Measurements from ENCODE around the gene SEPTIN14. TPM values are rescaled to one million over a fixed set of nuclear protein-coding genes. Genes with fewer than 3 reads are reported as not detected.
A peak's percentile ranks its signal among the peaks of the same experiment; 100 is the strongest.
"Not testable (repeated sequence)": the region's sequence is repeated elsewhere in the genome, so short reads cannot be mapped to it uniquely, and the experiment has no call there.

SEPTIN14 gene
- total RNA-seq, 2 donors from 2014 or later, result not detected

- H3K36me3 Mint-ChIP-seq (ENCODE audit: low read depth), result no peaks in the 10 kb centered on the region
- peaks cover 35% of the 10 kb centered on the region for H3K9me3 Mint-ChIP-seq
- Histone ChIP-seq H3K27ac (ENCODE audit: low read depth, low read length) (no peak overlapping the region), H3K9ac (ENCODE audit: extremely low read depth, low read length, poor library complexity, severe bottlenecking) (no peak overlapping the region), H3K36me3 (ENCODE audit: control insufficient read depth, insufficient read depth, low read length) (no peaks in the 10 kb centered on the region), H3K4me1 (ENCODE audit: control insufficient read depth, insufficient read depth, low read length) (no peaks in the 10 kb centered on the region), H3K9me3 (ENCODE audit: control insufficient read depth, low read length) (peaks cover 11% of the 10 kb centered on the region), H3K27me3 (ENCODE audit: control insufficient read depth, insufficient read depth, low read length, poor library complexity, severe bottlenecking) (no peaks in the 10 kb centered on the region), H3K4me3 (ENCODE audit: low read length) (no peak overlapping the region)
- DNase-seq, result no peak
- H3K27ac Mint-ChIP-seq, result no peak overlapping the region
- no peaks in the 10 kb centered on the region for H3K4me1 Mint-ChIP-seq
- no peak overlapping the region for H3K4me3 Mint-ChIP-seq
- no peak for TF ChIP-seq CTCF (conservative IDR thresholded peaks at IDR 0.05)
- H3K27me3 Mint-ChIP-seq (ENCODE audit: insufficient read depth), result no peaks in the 10 kb centered on the region
- 85 to 97% methylated on average over 6 to 9 of the region's 10 CpGs for WGBS, 2 experiments (ENCODE audit: insufficient coverage in 1 of 2, insufficient read length in 1 of 2)
These were observed 91.8 kb downstream of the SEPTIN14 start for GRCh38 chr7:55770778-55771177.

GRCh38 chr7:55753274-55753862 is 109.2 kb downstream of the SEPTIN14 start:
- 71 to 83% methylated on average over 1 to 6 of the region's 6 CpGs for WGBS, 2 experiments (ENCODE audit: insufficient coverage in 1 of 2, insufficient read length in 1 of 2)
- H3K27me3 Mint-ChIP-seq (ENCODE audit: insufficient read depth); H3K36me3 Mint-ChIP-seq (ENCODE audit: low read depth); H3K9me3 ChIP-seq (ENCODE audit: control insufficient read depth, low read length); H3K27ac ChIP-seq (ENCODE audit: low read depth, low read length); H3K4me3 Mint-ChIP-seq; H3K9me3 Mint-ChIP-seq; H3K27me3 ChIP-seq (ENCODE audit: control insufficient read depth, insufficient read depth, low read length, poor library complexity, severe bottlenecking); H3K9ac ChIP-seq (ENCODE audit: extremely low read depth, low read length, poor library complexity, severe bottlenecking); H3K4me1 Mint-ChIP-seq; H3K36me3 ChIP-seq (ENCODE audit: control insufficient read depth, insufficient read depth, low read length); H3K4me3 ChIP-seq (ENCODE audit: low read length); H3K27ac Mint-ChIP-seq; H3K4me1 ChIP-seq (ENCODE audit: control insufficient read depth, insufficient read depth, low read length): not testable (repeated sequence)
- DNase-seq, result peak; percentile 44

GRCh38 chr7:55744706-55745105 is 117.8 kb downstream of the SEPTIN14 start:
- not testable (repeated sequence) for H3K27me3 ChIP-seq (ENCODE audit: control insufficient read depth, insufficient read depth, low read length, poor library complexity, severe bottlenecking); H3K27ac ChIP-seq (ENCODE audit: low read depth, low read length); H3K36me3 ChIP-seq (ENCODE audit: control insufficient read depth, insufficient read depth, low read length); H3K4me1 Mint-ChIP-seq; H3K4me3 Mint-ChIP-seq; H3K9ac ChIP-seq (ENCODE audit: extremely low read depth, low read length, poor library complexity, severe bottlenecking); H3K36me3 Mint-ChIP-seq (ENCODE audit: low read depth); H3K4me1 ChIP-seq (ENCODE audit: control insufficient read depth, insufficient read depth, low read length); H3K27me3 Mint-ChIP-seq (ENCODE audit: insufficient read depth); H3K27ac Mint-ChIP-seq; H3K4me3 ChIP-seq (ENCODE audit: low read length); H3K9me3 Mint-ChIP-seq; H3K9me3 ChIP-seq (ENCODE audit: control insufficient read depth, low read length)
- 85 to 88% methylated on average over 10 to 15 of the region's 20 CpGs for WGBS, 2 experiments (ENCODE audit: insufficient coverage in 1 of 2, insufficient read length in 1 of 2)
- peak; percentile 78 for DNase-seq
- peak; percentile 53 for TF ChIP-seq CTCF (conservative IDR thresholded peaks at IDR 0.05)

Other genes starting within 250 kb of the SEPTIN14 start
- 1 to 10 TPM; 7.1 to 8.0 TPM for gene ZNF713, start 24.7 kb upstream of the SEPTIN14 start, total RNA-seq
- 10 to 100 TPM; 18.0 to 19.8 TPM for gene MRPS17, start 89.1 kb upstream of the SEPTIN14 start, total RNA-seq
- gene NIPSNAP2, start 101.8 kb upstream of the SEPTIN14 start, total RNA-seq, result 10 to 100 TPM; 37.1 to 62.2 TPM
- 10 to 100 TPM; 29.9 to 34.6 TPM for gene PSPH, start 188.7 kb upstream of the SEPTIN14 start, total RNA-seq
- gene CCT6A, start 189.0 kb upstream of the SEPTIN14 start, total RNA-seq, result 100 to 1,000 TPM; 225 to 230 TPM
- 100 to 1,000 TPM; 122 to 133 TPM for gene SUMF2, start 201.5 kb upstream of the SEPTIN14 start, total RNA-seq
- gene PHKG1, start 230.2 kb upstream of the SEPTIN14 start, total RNA-seq, result under 1 TPM; 0.46 TPM
- gene CHCHD2, start 243.7 kb upstream of the SEPTIN14 start, total RNA-seq, result 10 to 100 TPM; 44.7 to 88.8 TPM